Measurements from ENCODE around the gene NRSN2.
A peak's percentile ranks its signal among the peaks of the same experiment; 100 is the strongest.
"Not testable (repeated sequence)": the region's sequence is repeated elsewhere in the genome, so short reads cannot be mapped to it uniquely, and the experiment has no call there.

The NRSN2 gene

DNA sequence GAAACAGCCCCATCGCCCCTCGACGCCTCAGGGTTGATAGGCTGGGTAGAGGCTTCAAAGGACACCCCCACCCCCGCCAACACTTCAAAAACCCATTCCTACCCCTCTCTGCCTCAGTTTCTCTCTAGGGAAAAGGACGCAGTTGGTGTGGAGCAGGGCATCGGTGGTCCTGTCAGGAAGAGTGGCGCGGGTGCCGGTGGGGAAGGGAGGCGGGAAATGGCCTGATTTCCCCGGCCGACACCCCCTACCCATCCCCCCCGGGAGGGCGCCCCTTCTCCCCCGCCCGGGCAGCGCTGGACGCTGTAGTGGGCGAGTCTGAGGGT lies 367 bp downstream of the NRSN2 start:
- TF ChIP-seq MYC (IDR thresholded peaks at IDR 0.05; ENCODE audit: low read depth, low read length) (no peak), POLR2A (IDR thresholded peaks at IDR 0.05; ENCODE audit: extremely low read depth, insufficient read length) (no peak)
- TF ChIP-seq, protein P1, sequence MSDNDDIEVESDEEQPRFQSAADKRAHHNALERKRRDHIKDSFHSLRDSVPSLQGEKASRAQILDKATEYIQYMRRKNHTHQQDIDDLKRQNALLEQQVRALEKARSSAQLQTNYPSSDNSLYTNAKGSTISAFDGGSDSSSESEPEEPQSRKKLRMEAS (IDR thresholded peaks at IDR 0.05; ENCODE audit: low read depth, low read length) = no peak
- TF ChIP-seq, protein P2, sequence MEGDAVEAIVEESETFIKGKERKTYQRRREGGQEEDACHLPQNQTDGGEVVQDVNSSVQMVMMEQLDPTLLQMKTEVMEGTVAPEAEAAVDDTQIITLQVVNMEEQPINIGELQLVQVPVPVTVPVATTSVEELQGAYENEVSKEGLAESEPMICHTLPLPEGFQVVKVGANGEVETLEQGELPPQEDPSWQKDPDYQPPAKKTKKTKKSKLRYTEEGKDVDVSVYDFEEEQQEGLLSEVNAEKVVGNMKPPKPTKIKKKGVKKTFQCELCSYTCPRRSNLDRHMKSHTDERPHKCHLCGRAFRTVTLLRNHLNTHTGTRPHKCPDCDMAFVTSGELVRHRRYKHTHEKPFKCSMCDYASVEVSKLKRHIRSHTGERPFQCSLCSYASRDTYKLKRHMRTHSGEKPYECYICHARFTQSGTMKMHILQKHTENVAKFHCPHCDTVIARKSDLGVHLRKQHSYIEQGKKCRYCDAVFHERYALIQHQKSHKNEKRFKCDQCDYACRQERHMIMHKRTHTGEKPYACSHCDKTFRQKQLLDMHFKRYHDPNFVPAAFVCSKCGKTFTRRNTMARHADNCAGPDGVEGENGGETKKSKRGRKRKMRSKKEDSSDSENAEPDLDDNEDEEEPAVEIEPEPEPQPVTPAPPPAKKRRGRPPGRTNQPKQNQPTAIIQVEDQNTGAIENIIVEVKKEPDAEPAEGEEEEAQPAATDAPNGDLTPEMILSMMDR (IDR thresholded peaks at IDR 0.05; ENCODE audit: low read depth, low read length) = no peak
- peak overlapping the region; percentile 81 for H3K4me3 ChIP-seq (ENCODE audit: low read depth, low read length)
- DNase-seq (ENCODE audit: low read depth) = no peak

DNA sequence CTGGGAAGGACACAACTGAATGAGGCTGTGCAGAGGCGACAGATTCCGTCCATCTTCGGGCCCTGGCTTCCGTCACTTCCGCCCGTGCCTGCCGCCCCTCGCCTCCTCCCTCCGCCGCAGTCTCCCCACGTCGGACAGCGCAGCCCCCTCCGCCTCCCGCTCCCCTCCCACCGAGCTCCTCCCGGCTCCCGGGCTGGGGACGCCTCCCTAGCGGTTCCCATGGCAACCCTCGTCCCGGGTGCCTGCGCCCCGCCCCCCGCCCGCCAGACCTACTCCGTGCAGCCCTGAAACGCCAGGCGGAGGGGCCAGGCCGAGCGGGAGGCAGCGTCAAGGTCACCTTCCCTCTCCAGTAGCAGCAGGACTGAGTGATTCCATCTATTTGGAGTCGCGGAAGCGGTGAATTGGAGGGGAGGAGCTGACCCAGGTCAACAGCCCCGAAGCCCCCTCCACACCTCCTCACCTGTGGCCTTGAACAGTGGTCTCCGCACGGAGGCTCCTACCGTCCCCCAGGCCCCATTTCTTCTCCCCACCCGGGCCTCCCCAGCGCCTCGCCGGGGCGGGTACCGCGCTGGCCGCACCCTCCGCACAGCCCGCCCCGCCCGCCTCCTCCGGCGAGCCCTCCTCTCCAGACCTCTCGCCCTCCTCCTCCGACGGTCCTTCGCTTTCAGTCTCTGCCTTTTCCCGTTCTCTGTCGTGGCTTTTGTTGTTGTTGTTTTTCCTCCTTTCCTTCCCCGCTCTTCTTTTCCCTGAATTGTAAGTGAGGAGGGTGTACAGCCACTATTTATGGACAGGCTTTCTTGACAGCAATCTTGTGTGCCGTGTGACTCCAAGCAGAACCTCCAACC lies 951 bp downstream of the NRSN2 start:
- DNase-seq (ENCODE audit: low read depth) = peak; percentile 98
- H3K4me3 ChIP-seq (ENCODE audit: low read depth, low read length) = peak overlapping the region; percentile 81
- TF ChIP-seq, protein P2 (IDR thresholded peaks at IDR 0.05; ENCODE audit: low read depth, low read length) = no peak
- TF ChIP-seq MYC (IDR thresholded peaks at IDR 0.05; ENCODE audit: low read depth, low read length) (peak; percentile 23; the same call in 1 of the 2 replicates), POLR2A (IDR thresholded peaks at IDR 0.05; ENCODE audit: extremely low read depth, insufficient read length) (peak; percentile 63)
- TF ChIP-seq, protein P1 (IDR thresholded peaks at IDR 0.05; ENCODE audit: low read depth, low read length) = peak; percentile 14; the same call in 1 of the 2 replicates

DNA sequence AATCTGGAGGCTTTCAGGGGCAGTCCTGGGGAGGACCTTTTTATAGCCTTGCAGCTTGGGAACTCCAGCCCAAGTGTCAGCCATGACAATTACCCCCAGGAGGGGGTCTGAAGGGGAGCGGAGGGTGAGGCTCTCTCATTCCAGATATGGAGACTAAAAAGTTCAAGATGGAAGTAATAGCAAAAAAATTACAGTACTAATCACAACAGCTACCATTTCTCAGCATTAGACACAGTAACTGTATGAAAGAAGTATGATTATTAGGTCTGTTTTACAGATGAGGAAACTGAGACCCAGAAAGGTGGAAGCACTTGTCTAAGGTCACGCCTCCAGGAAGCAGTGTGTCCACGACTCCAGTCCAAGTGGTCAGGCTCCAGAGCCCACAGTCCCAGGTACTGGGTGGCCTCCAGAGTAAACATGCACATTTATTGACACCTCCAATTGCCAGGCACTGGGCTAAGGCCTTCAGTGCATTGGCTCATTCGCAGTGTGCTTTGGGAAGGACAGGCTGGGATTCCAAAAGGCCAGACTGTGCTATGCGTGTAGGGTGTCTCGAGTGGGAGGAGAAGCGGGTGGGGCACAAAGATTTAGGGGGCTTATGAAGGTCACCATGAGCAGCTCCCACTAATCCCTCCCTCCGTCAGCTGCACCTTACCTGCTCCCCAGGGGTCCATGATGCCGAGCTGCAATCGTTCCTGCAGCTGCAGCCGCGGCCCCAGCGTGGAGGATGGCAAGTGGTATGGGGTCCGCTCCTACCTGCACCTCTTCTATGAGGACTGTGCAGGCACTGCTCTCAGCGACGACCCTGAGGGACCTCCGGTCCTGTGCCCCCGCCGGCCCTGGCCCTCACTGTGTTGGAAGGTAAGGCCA lies 2.3 kb downstream of the NRSN2 start:
- TF ChIP-seq POLR2A (IDR thresholded peaks at IDR 0.05; ENCODE audit: extremely low read depth, insufficient read length) = no peak
- TF ChIP-seq, protein P1 (IDR thresholded peaks at IDR 0.05; ENCODE audit: low read depth, low read length) = no peak
- TF ChIP-seq, protein P2 (IDR thresholded peaks at IDR 0.05; ENCODE audit: low read depth, low read length) = no peak
- no peak for TF ChIP-seq MYC (IDR thresholded peaks at IDR 0.05; ENCODE audit: low read depth, low read length)
- no peak for DNase-seq (ENCODE audit: low read depth)
- no peak overlapping the region for H3K4me3 ChIP-seq (ENCODE audit: low read depth, low read length)

DNA sequence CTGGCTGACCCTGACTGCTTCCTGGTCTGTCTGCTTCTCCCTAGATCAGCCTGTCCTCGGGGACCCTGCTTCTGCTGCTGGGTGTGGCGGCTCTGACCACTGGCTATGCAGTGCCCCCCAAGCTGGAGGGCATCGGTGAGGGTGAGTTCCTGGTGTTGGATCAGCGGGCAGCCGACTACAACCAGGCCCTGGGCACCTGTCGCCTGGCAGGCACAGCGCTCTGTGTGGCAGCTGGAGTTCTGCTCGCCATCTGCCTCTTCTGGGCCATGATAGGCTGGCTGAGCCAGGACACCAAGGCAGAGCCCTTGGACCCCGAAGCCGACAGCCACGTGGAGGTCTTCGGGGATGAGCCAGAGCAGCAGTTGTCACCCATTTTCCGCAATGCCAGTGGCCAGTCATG lies 6.3 kb downstream of the NRSN2 start:
- TF ChIP-seq, protein P2 (IDR thresholded peaks at IDR 0.05; ENCODE audit: low read depth, low read length) = no peak
- TF ChIP-seq MYC (IDR thresholded peaks at IDR 0.05; ENCODE audit: low read depth, low read length) = no peak
- TF ChIP-seq POLR2A (IDR thresholded peaks at IDR 0.05; ENCODE audit: extremely low read depth, insufficient read length) = no peak
- TF ChIP-seq, protein P1 (IDR thresholded peaks at IDR 0.05; ENCODE audit: low read depth, low read length) = no peak
- H3K4me3 ChIP-seq (ENCODE audit: low read depth, low read length) = no peak overlapping the region
- DNase-seq (ENCODE audit: low read depth) = no peak

DNA sequence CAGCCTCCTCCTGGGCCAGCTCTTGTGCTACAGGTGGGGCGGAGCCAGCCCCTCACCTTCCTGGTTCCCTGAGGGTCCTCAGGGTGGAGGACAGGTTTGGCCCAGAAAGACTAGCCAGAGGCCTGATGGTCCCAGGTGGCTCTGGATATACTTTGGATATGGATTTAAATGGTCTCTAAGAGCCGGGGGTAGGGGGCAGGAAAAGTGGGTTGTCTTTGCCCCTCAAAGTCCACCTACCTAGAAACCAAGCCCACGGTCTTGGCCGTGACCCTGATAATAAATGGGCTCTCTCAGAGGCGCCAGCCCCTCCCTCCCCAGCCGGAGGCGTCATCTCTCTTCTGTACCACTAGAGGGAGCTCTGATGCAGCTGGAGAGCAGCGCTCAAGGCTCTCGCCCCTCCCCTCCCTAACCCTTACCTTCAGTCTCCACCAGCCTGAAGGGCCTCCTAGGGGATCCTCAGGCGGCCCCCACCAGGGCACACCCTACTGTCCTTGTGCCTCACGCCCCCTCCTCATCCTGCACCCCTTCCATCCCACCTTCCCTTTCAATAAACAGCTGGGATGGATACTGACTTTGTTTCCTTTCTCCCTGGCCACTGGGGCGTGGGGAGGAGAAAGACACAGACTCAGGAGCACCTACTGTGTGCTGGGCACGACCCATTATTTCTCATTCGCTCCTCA lies 7.5 kb downstream of the NRSN2 start:
- DNase-seq (ENCODE audit: low read depth) = peak; percentile 86
- no peak overlapping the region for H3K4me3 ChIP-seq (ENCODE audit: low read depth, low read length)
- TF ChIP-seq MYC (IDR thresholded peaks at IDR 0.05; ENCODE audit: low read depth, low read length) (peak; percentile 48; the same call in 1 of the 2 replicates), POLR2A (IDR thresholded peaks at IDR 0.05; ENCODE audit: extremely low read depth, insufficient read length) (no peak)
- TF ChIP-seq, protein P1 (IDR thresholded peaks at IDR 0.05; ENCODE audit: low read depth, low read length) = peak; percentile 57
- TF ChIP-seq, protein P2 (IDR thresholded peaks at IDR 0.05; ENCODE audit: low read depth, low read length) = peak; percentile 96

DNA sequence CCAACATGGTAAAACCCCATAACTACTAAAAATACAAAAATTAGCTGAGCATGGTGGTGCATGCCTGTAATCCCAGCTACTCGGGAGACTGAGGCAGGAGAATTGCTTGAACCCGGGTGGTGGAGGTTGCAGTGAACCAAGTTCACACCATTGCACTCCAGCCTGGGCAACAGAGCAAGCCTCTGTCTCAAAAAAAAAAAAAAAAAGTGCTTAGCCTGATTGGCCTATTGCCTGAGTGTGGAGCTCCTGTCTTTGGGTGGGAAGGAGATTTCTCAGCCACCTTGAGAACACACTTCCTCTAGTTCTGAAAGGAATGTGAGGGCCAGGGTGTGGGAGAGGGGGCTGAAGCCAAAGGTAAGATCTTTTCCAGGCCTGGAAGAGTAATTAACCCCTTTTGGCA lies 9.2 kb downstream of the NRSN2 start:
- not testable (repeated sequence) for H3K4me3 ChIP-seq (ENCODE audit: low read depth, low read length); DNase-seq (ENCODE audit: low read depth)

Data from NB4 (cell line).